GM12878 (cell line): Measurements from ENCODE around the gene S100A14. TPM values are rescaled to one million over a fixed set of nuclear protein-coding genes. Genes with fewer than 3 reads are reported as not detected.

Experiments
- ATAC-seq: fragments of 200-7000 bp; cut with Tn5 transposase; 3 replicates; pipeline ENCODE4 v1.9.1; 2020; ENCODE audit warnings: mild to moderate bottlenecking, moderate library complexity
- BruUV-seq: library from RNA; stranded (reverse); fragments of 400-500 nt; replicated peaks from 2 replicates; lab custom pipeline; 2021; lab: Mats Ljungman, UMichigan
- CTCF ChIA-PET: fragments of 300-600 bp; sonication (Branson Sonifier 250); formaldehyde crosslinking; extraction: SDS; loops from one replicate; lab custom pipeline; 2021; ENCODE audit warnings: inconsistent platforms; lab: Yijun Ruan, JAX
- POLR2A ChIA-PET: fragments of 350-600 bp; formaldehyde crosslinking; extraction: SDS; loops from one replicate; lab custom pipeline; 2021; ENCODE audit warnings: inconsistent platforms; lab: Charles Lee
- RAD21 ChIA-PET: fragments of 300-600 bp; sonication (Branson Sonifier 250); formaldehyde crosslinking; loops from one replicate; lab custom pipeline; 2023; ENCODE audit warnings: antibody characterized with exemption; ENCODE audit not compliant: unreplicated experiment; lab: Charles Lee
- SMC1A ChIA-PET: fragments of 300-600 bp; sonication (Branson Sonifier 250); formaldehyde crosslinking; loops from one replicate; lab custom pipeline; 2023; ENCODE audit not compliant: unreplicated experiment, uncharacterized antibody; lab: Charles Lee
- DNase-seq: peaks from one replicate; pipeline ENCODE4 v3.0.0-alpha.2; 2011; ENCODE audit warnings: low read depth, low spot score
- FAIRE-seq: peaks from 3 replicates; lab custom pipeline; 2011; peaks lifted over from hg19 to GRCh38; lab: Jason Lieb, UNC
- H2AFZ ChIP-seq: 2 replicates; pipeline ENCODE4 v1.6.0; 2011; ENCODE audit warnings: low read depth, low read length, control low read depth; ENCODE audit not compliant: control insufficient read depth
- H3K27ac ChIP-seq: 2 replicates; pipeline ENCODE4 v1.5.1; 2011; ENCODE audit warnings: control low read depth; ENCODE audit not compliant: control insufficient read depth, insufficient read depth
- H3K27me3 ChIP-seq, 2 experiments: replicated peaks in 1 of 2; 2 replicates each; pipeline versions ENCODE4 v1.6.0 to v1.6.1; 2011; ENCODE audit warnings: low read length in 1 of 2; ENCODE audit not compliant: control insufficient read depth in 2 of 2, insufficient read depth in 2 of 2
- H3K36me3 ChIP-seq, 2 experiments: 2 replicates each; pipeline ENCODE4 v1.5.1; 2011; ENCODE audit warnings: low read length in 1 of 2; ENCODE audit not compliant: control insufficient read depth in 2 of 2, insufficient read depth in 2 of 2
- H3K4me1 ChIP-seq: 2 replicates; pipeline ENCODE4 v1.6.1; 2011; ENCODE audit warnings: mild to moderate bottlenecking, low read length, moderate library complexity, mixed read lengths; ENCODE audit not compliant: control insufficient read depth, insufficient read depth
- H3K4me2 ChIP-seq: 2 replicates; pipeline ENCODE4 v1.6.0; 2011; ENCODE audit warnings: control low read depth; ENCODE audit not compliant: control insufficient read depth, insufficient read depth
- H3K4me3 ChIP-seq: fragments of 200-600 bp; sonication (generic); 2 replicates; pipeline ENCODE4 v1.5.1; 2016
- H3K79me2 ChIP-seq: 2 replicates; pipeline ENCODE4 v1.6.0; 2011; ENCODE audit warnings: low read length; ENCODE audit not compliant: control insufficient read depth, insufficient read depth
- H3K9ac ChIP-seq: 2 replicates; pipeline ENCODE4 v1.8.0; 2011; ENCODE audit warnings: low read length, control low read depth, mixed read lengths; ENCODE audit not compliant: control insufficient read depth, insufficient read depth
- H3K9me3 ChIP-seq: replicated peaks from 3 replicates; pipeline ENCODE4 v1.5.1; 2011; ENCODE audit warnings: mild to moderate bottlenecking, low read length; ENCODE audit not compliant: control insufficient read depth, insufficient read depth
- H4K20me1 ChIP-seq: 2 replicates; pipeline ENCODE4 v1.6.0; 2011; ENCODE audit not compliant: control insufficient read depth, insufficient read depth
- ETV6 ChIP-seq, 2 experiments: fragments of 450-650 bp in 1 of 2; IDR thresholded peaks in 1 of 2; conservative IDR thresholded peaks in 1 of 2; 2 replicates each; pipeline ENCODE4 v1.6.1; 2014; ENCODE audit warnings: antibody characterized with exemption in 1 of 2, borderline replicate concordance in 1 of 2, low read depth in 1 of 2, mild to moderate bottlenecking in 1 of 2, moderate library complexity in 1 of 2
- GABPA ChIP-seq: IDR thresholded peaks from 2 replicates; pipeline ENCODE4 v1.6.1; 2014; ENCODE audit warnings: antibody characterized with exemption, low read depth, mild to moderate bottlenecking, inconsistent platforms
- HDGF ChIP-seq: fragments of 450-650 bp; IDR thresholded peaks from 2 replicates; pipeline ENCODE4 v1.6.1; 2016; ENCODE audit warnings: antibody characterized with exemption
- LARP7 ChIP-seq: fragments of 450-650 bp; IDR thresholded peaks from 2 replicates; pipeline ENCODE4 v1.6.1; 2017; ENCODE audit warnings: mild to moderate bottlenecking
- MYC ChIP-seq: IDR thresholded peaks from 2 replicates; pipeline ENCODE4 v1.6.1; 2011; ENCODE audit warnings: mild to moderate bottlenecking, low read length, moderate library complexity, inconsistent platforms; ENCODE audit not compliant: insufficient read depth, insufficient replicate concordance, insufficient read length, severe bottlenecking
- NFIC ChIP-seq: IDR thresholded peaks from 2 replicates; pipeline ENCODE4 v1.6.1; 2012; ENCODE audit warnings: low read depth, mild to moderate bottlenecking, inconsistent platforms, low read length, moderate library complexity
- NR2C2 ChIP-seq: IDR thresholded peaks from 2 replicates; pipeline ENCODE4 v1.6.1; 2011; ENCODE audit warnings: borderline replicate concordance, low read depth; ENCODE audit not compliant: control insufficient read depth, insufficient read length
- PAX8 ChIP-seq: fragments of 450-650 bp; IDR thresholded peaks from 2 replicates; pipeline ENCODE4 v1.6.1; 2017; ENCODE audit warnings: mild to moderate bottlenecking, moderate library complexity
- RB1 ChIP-seq: fragments of 450-650 bp; formaldehyde crosslinking; IDR thresholded peaks from 2 replicates; pipeline ENCODE4 v1.6.1; 2017; ENCODE audit warnings: mild to moderate bottlenecking, borderline replicate concordance
- RELA ChIP-seq: fragments of 450-650 bp; IDR thresholded peaks from 2 replicates; pipeline ENCODE4 v1.8.0; 2014; ENCODE audit warnings: borderline replicate concordance; ENCODE audit not compliant: partially characterized antibody
- SIX5 ChIP-seq: IDR thresholded peaks from 2 replicates; pipeline ENCODE4 v1.6.1; 2011; ENCODE audit warnings: mild to moderate bottlenecking, low read depth, low read length, moderate library complexity; ENCODE audit not compliant: severe bottlenecking
- SMAD5 ChIP-seq: IDR thresholded peaks from 2 replicates; pipeline ENCODE4 v1.6.1; 2016; ENCODE audit warnings: antibody characterized with exemption, low read depth
- SMC3 ChIP-seq: IDR thresholded peaks from 2 replicates; pipeline ENCODE4 v1.6.1; 2011; ENCODE audit warnings: low read length, improper control_type of control experiment, borderline replicate concordance
- STAT1 ChIP-seq: fragments of 450-650 bp; conservative IDR thresholded peaks from 2 replicates; pipeline ENCODE4 v1.6.1; 2014; ENCODE audit warnings: antibody characterized with exemption, mild to moderate bottlenecking
- TAF1 ChIP-seq: IDR thresholded peaks from 2 replicates; pipeline ENCODE4 v1.6.1; 2011; ENCODE audit warnings: mild to moderate bottlenecking, low read depth, low read length, borderline replicate concordance
- TBL1XR1 ChIP-seq: IDR thresholded peaks from 2 replicates; pipeline ENCODE4 v1.6.1; 2012; ENCODE audit warnings: low read depth, low read length, improper control_type of control experiment
- TCF12 ChIP-seq: IDR thresholded peaks from 2 replicates; pipeline ENCODE4 v1.6.1; 2011; ENCODE audit warnings: low read depth, mild to moderate bottlenecking, low read length
- ZSCAN29 ChIP-seq: fragments of 450-650 bp; IDR thresholded peaks from 2 replicates; pipeline ENCODE4 v1.6.1; 2017; ENCODE audit warnings: mild to moderate bottlenecking, moderate library complexity
- whole genome bisulfite sequencing: methylation state at CpG from one replicate; pipeline ENCODE4 v1.1.6; 2016; ENCODE audit warnings: low lambda C conversion rate; ENCODE audit not compliant: insufficient replicate concordance, insufficient coverage; ENCODE audit errors: missing lambda C conversion rate; 5-methylcytosine and 5-hydroxymethylcytosine counted together
- in situ Hi-C: fragments of 300-500 bp; cut with MboI; formaldehyde crosslinking; loops from 9 replicates; pipeline ENCODE4 v1.14.3; 2018; ENCODE audit warnings: mixed read lengths
- intact Hi-C: fragments of 100-400 bp; cut with micrococcal nuclease; formaldehyde crosslinking; loops from one replicate; pipeline ENCODE4 v1.14.2; 2022; ENCODE audit not compliant: unreplicated experiment
- polyA plus RNA-seq, 11 experiments: library from polyadenylated mRNA; depleted of rRNA in 4 of 11; unstranded in 6 of 11; stranded (reverse) in 5 of 11; fragments of >200 nt; fragmentation: Nextera tagmentation in 4 of 11; fragmentation: Illumina TruSeq in 1 of 11; extraction: Ambion mirVana in 4 of 11; extraction: Trizol in 1 of 11; gene quantifications; 1 replicate in 1 of 11; 2 replicates in 10 of 11; pipeline versions ENCODE4 v1.2.1 to v1.2.3, GENCODE V29; 2011 to 2016; ENCODE audit warnings: inconsistent platforms in 2 of 11, missing spikeins in 2 of 11, low read depth in 1 of 11
- total RNA-seq, 4 experiments: library from RNA; depleted of rRNA in 3 of 4; stranded (reverse); fragments of >200 nt in 3 of 4; fragmentation: Illumina TruSeq in 1 of 4; extraction: Trizol in 1 of 4; gene quantifications; 2 replicates each; pipeline versions ENCODE4 v1.2.1 to v1.2.3, GENCODE V29; 2013 to 2021
- TF ChIP-seq, protein P1 (sequence below): fragments of 450-650 bp; formaldehyde crosslinking; IDR thresholded peaks from 2 replicates; pipeline ENCODE4 v1.4.0; 2022; ENCODE audit warnings: mild to moderate bottlenecking, moderate library complexity

S100A14 gene
- total and polyA plus RNA-seq, 10 of the 15 experiments (the other 5 are each of a cell fraction or from before 2014, with no cell fraction given), result 0.20 to 0.77 (median 0.45) TPM; not detected in 4

DNA sequence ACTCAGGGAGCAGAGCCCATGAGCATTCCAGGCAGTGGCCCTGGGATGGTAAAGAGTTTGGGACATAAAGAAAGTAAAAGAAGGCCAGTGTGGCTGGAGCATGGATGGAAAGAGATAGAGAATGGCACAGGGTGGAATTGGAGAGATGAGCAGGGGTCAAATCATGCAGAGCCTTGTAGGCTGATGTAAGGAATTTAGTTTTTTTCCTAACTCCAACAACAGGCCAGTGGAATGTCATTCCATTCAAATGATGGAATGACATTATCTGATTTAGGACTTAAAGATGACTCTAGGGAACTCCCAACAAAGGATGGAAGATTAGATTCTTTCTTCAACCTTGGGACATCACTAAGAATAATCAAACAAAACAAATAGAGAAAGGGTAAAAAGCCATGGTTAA is 37.6 kb downstream of the S100A14 start:
- POLR2A ChIA-PET, result no interaction called here
- no peak overlapping the region for H3K4me2 ChIP-seq

DNA sequence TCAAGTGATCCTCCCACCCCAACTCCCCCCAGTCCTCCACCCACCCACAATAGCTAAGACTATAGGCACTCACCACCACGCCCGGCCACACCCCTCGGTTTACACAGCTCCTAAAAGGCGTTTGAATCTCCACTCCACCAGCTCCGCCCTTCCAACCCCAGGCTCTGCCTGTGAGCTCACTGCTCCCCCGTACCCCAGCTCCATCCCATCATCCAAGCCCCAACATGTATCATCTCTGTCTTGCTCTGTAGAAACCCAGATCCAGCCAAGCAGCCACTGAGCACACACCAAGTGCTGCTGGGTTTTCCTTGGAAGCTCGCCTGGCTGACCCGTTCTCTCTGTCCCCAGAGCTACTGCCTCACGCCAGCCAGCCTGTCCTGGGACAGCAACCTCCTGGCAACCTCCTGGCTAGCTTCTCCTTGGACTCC is 38.5 kb downstream of the S100A14 start:
- Histone ChIP-seq H3K4me1 (peaks cover 5% of the 10 kb centered on the region), H3K79me2 (no peaks in the 10 kb centered on the region), H2AFZ (no peak overlapping the region), H3K36me3 (no peaks in the 10 kb centered on the region), H3K9me3 (no peaks in the 10 kb centered on the region), H3K27me3 (no peaks in the 10 kb centered on the region), H3K27ac (no peak overlapping the region), H3K4me3 (no peak overlapping the region), H4K20me1 (no peaks in the 10 kb centered on the region), H3K9ac (no peak overlapping the region), H3K4me2 (no peak overlapping the region)
- ChIA-PET RAD21 (interaction anchor here (0.7 to 1.2 kb wide), 2 partner anchors 66 to 1570 kb away, joined by 3 read pairs; no protein-coding TSS in a partner anchor), CTCF (interaction anchor here (0.9 to 2.4 kb wide), 8 partner anchors 10 to 67 kb away, joined by 3 to 12 read pairs (median 5); partner anchors contain the start of genes S100A1, S100A13 and S100A14), SMC1A (interaction anchor here (0.9 to 2.6 kb wide), 5 partner anchors 16 to 67 kb away, joined by 3 to 11 read pairs (median 8); partner anchors contain the start of gene S100A14), POLR2A (interaction anchor here (0.5 kb wide), 1 partner anchor 409 kb away, joined by 3 read pairs; the partner anchor contains the start of gene RAB13)
- WGBS, result 24% methylated on average over 6 of the region's 9 CpGs
- ATAC-seq, result no peak
- FAIRE-seq, result no peak
- BruUV-seq, result no TSS peak
- in situ Hi-C loops (no loop called here), intact Hi-C loops (no loop called here)
- DNase-seq, result no peak
- TF ChIP-seq NFIC (no peak), MYC (no peak), NR2C2 (no peak), LARP7 (no peak), SIX5 (no peak), TBL1XR1 (no peak), SMAD5 (no peak), ZSCAN29 (no peak), PAX8 (no peak), HDGF (no peak), TAF1 (no peak), GABPA (no peak), RB1 (no peak)
- TF ChIP-seq, protein P1, sequence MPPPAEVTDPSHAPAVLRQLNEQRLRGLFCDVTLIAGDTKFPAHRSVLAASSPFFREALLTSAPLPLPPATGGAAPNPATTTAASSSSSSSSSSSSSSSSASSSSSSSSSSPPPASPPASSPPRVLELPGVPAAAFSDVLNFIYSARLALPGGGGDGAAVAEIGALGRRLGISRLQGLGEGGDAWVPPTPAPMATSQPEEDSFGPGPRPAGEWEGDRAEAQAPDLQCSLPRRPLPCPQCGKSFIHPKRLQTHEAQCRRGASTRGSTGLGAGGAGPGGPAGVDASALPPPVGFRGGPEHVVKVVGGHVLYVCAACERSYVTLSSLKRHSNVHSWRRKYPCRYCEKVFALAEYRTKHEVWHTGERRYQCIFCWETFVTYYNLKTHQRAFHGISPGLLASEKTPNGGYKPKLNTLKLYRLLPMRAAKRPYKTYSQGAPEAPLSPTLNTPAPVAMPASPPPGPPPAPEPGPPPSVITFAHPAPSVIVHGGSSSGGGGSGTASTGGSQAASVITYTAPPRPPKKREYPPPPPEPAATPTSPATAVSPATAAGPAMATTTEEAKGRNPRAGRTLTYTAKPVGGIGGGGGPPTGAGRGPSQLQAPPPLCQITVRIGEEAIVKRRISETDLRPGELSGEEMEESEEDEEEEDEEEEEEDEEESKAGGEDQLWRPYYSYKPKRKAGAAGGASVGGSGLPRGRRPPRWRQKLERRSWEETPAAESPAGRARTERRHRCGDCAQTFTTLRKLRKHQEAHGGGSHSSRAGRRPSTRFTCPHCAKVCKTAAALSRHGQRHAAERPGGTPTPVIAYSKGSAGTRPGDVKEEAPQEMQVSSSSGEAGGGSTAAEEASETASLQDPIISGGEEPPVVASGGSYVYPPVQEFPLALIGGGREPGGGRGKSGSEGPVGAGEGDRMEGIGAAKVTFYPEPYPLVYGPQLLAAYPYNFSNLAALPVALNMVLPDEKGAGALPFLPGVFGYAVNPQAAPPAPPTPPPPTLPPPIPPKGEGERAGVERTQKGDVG (CRISPR knock-in tag), result no peak

More for the DNA sequence above, 37.6 kb downstream of the S100A14 start:
- no peak overlapping the region for H3K9ac ChIP-seq
- ChIA-PET CTCF (interaction anchor here (0.7 to 1.8 kb wide), 5 partner anchors 10 to 61 kb away, joined by 3 to 8 read pairs (median 3); partner anchors contain the start of genes S100A1 and S100A13), SMC1A (interaction anchor here (1.3 to 2.6 kb wide), 3 partner anchors 15 to 47 kb away, joined by 3 to 11 read pairs (median 8); no protein-coding TSS in a partner anchor), RAD21 (no interaction called here)
- intact Hi-C loops (no loop called here), in situ Hi-C loops (no loop called here)
- H3K27ac ChIP-seq, result no peak overlapping the region
- TF ChIP-seq TCF12, result no peak
- no peak for TF ChIP-seq RELA
- TF ChIP-seq ETV6 (conservative IDR thresholded peaks at IDR 0.05 in 1 of 2, IDR thresholded peaks at IDR 0.05 in 1 of 2; ENCODE audit: borderline replicate concordance in 1 of 2, low read depth in 1 of 2), result no peak
- TF ChIP-seq STAT1, result no peak
- TF ChIP-seq SMC3, result no peak
- H3K27me3 ChIP-seq, result no peaks in the 10 kb centered on the region
- no peaks in the 10 kb centered on the region for H3K79me2 ChIP-seq
- no peaks in the 10 kb centered on the region for H3K4me1 ChIP-seq
- no peaks in the 10 kb centered on the region for H4K20me1 ChIP-seq
- BruUV-seq, result no TSS peak
- H2AFZ ChIP-seq, result no peak overlapping the region
- ATAC-seq (no peak), FAIRE-seq (no peak), DNase-seq (no peak)
- no peak overlapping the region for H3K4me3 ChIP-seq
- no peaks in the 10 kb centered on the region for H3K9me3 ChIP-seq
- no peaks in the 10 kb centered on the region for H3K36me3 ChIP-seq
